Loucy (cell line): ENCODE data around the gene SHROOM4.

Experiments used
- H2AFZ ChIP-seq: fragments of 200-600 bp; sonication (generic); 2 replicates; pipeline ENCODE4 v1.6.0; 2016; ENCODE audit warnings: antibody characterized with exemption, mild to moderate bottlenecking, low read length, moderate library complexity
- H3F3A ChIP-seq: fragments of 200-600 bp; 2 replicates; pipeline ENCODE4 v1.6.0; 2016; ENCODE audit warnings: antibody characterized with exemption, low read depth, mild to moderate bottlenecking
- H3K27me3 ChIP-seq: fragments of 200-600 bp; sonication (generic); 2 replicates; pipeline ENCODE4 v1.6.1; 2014; ENCODE audit warnings: low read length, mild to moderate bottlenecking; ENCODE audit not compliant: insufficient read depth, poor library complexity, severe bottlenecking
- H3K36me3 ChIP-seq: fragments of 200-600 bp; sonication (generic); 2 replicates; pipeline ENCODE4 v1.6.1; 2016; ENCODE audit warnings: low read length; ENCODE audit not compliant: insufficient read depth
- H3K4me1 ChIP-seq: fragments of 200-600 bp; sonication (generic); 2 replicates; pipeline ENCODE4 v1.5.1; 2014; ENCODE audit warnings: low read length, mild to moderate bottlenecking; ENCODE audit not compliant: insufficient read depth, poor library complexity, severe bottlenecking
- H3K4me2 ChIP-seq: fragments of 200-600 bp; sonication (generic); 2 replicates; pipeline ENCODE4 v1.6.0; 2014; ENCODE audit warnings: antibody characterized with exemption, low read length, low read depth, mild to moderate bottlenecking; ENCODE audit not compliant: poor library complexity, severe bottlenecking
- H3K4me3 ChIP-seq: fragments of 200-600 bp; sonication (generic); 2 replicates; pipeline ENCODE4 v1.5.1; 2014; ENCODE audit warnings: low read length, mild to moderate bottlenecking, mixed read lengths; ENCODE audit not compliant: poor library complexity, severe bottlenecking
- H3K79me2 ChIP-seq: fragments of 200-600 bp; sonication (generic); 2 replicates; pipeline ENCODE4 v1.6.1; 2014; ENCODE audit warnings: low read length; ENCODE audit not compliant: insufficient read depth
- H3K9ac ChIP-seq: fragments of 200-600 bp; sonication (generic); 2 replicates; pipeline ENCODE4 v1.6.0; 2014; ENCODE audit warnings: mild to moderate bottlenecking, low read depth, low read length, moderate library complexity; ENCODE audit not compliant: poor library complexity, severe bottlenecking
- H3K9me2 ChIP-seq: fragments of 200-600 bp; sonication (generic); replicated peaks from 2 replicates; pipeline ENCODE4 v1.6.1; 2016; ENCODE audit warnings: low read depth, low read length, mixed read lengths
- H3K9me3 ChIP-seq: fragments of 200-600 bp; sonication (generic); 2 replicates; pipeline ENCODE4 v1.6.1; 2014; ENCODE audit warnings: mild to moderate bottlenecking, antibody characterized with exemption, low read length, low read depth; ENCODE audit not compliant: insufficient read depth
- H4K20me1 ChIP-seq: fragments of 200-600 bp; sonication (generic); 2 replicates; pipeline ENCODE4 v1.6.0; 2014; ENCODE audit warnings: antibody characterized with exemption, low read length, mild to moderate bottlenecking; ENCODE audit not compliant: insufficient read depth, poor library complexity, severe bottlenecking
- EZH2phosphoT487 ChIP-seq: fragments of 200-600 bp; IDR thresholded peaks from 2 replicates; pipeline ENCODE4 v1.6.1; 2018; ENCODE audit warnings: antibody characterized with exemption, mild to moderate bottlenecking, moderate library complexity, borderline replicate concordance
- TF ChIP-seq, protein P1 (sequence below): fragments of 200-600 bp; sonication (generic); conservative IDR thresholded peaks from 2 replicates; pipeline ENCODE4 v1.5.1; 2014; ENCODE audit warnings: mild to moderate bottlenecking, antibody characterized with exemption, low read length

SHROOM4 gene

DNA sequence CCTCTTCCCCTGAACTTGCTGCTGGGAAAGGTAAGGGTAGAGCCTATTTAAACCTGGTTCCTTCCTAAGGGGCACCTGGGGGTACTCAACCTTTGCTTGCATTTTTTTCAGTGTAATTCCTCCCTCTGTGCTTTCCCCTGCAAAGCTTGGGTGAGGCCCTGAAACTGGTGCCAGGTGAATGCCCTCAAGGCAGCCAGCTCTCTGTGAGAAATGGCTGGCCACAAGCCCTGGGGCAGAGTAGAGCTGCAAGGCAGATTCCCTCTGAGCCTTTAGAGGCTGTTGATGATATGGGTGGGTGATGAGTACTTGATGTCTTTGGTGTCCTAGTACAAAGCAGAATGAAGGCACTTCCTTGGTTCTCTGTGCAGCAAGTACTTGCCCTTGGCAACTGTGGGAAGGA lies 217.9 kb downstream of the SHROOM4 start:
- no peaks in the 10 kb centered on the region for H3K9me2 ChIP-seq

DNA sequence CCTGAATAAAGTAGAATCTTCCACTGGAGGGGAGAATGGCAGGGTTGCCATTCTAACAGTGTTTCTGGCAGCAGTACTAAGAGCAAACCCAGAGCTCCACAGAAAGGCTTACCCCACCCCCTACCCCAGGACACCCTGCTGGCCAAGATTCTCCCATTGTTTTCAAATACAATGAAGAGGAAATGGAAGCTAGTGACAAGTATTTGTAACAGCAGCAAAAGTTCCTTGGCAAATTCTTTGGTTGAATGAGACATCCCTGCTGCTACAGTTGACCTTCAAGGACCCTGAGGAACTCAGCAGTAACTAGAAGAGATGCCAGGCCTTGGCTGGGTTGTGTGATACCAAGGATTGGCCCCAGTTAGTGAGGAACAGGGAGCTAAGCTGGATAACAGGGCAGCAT lies 219.2 kb downstream of the SHROOM4 start:
- Histone ChIP-seq H3F3A (no peaks in the 10 kb centered on the region), H3K79me2 (no peaks in the 10 kb centered on the region), H3K36me3 (no peaks in the 10 kb centered on the region), H3K27me3 (no peaks in the 10 kb centered on the region), H3K4me2 (no peak overlapping the region), H4K20me1 (no peaks in the 10 kb centered on the region), H3K9ac (no peak overlapping the region), H3K9me3 (no peaks in the 10 kb centered on the region), H3K4me3 (no peak overlapping the region), H3K9me2 (no peaks in the 10 kb centered on the region), H3K4me1 (no peaks in the 10 kb centered on the region), H2AFZ (no peak overlapping the region)
- TF ChIP-seq EZH2phosphoT487 = no peak
- TF ChIP-seq, protein P1, sequence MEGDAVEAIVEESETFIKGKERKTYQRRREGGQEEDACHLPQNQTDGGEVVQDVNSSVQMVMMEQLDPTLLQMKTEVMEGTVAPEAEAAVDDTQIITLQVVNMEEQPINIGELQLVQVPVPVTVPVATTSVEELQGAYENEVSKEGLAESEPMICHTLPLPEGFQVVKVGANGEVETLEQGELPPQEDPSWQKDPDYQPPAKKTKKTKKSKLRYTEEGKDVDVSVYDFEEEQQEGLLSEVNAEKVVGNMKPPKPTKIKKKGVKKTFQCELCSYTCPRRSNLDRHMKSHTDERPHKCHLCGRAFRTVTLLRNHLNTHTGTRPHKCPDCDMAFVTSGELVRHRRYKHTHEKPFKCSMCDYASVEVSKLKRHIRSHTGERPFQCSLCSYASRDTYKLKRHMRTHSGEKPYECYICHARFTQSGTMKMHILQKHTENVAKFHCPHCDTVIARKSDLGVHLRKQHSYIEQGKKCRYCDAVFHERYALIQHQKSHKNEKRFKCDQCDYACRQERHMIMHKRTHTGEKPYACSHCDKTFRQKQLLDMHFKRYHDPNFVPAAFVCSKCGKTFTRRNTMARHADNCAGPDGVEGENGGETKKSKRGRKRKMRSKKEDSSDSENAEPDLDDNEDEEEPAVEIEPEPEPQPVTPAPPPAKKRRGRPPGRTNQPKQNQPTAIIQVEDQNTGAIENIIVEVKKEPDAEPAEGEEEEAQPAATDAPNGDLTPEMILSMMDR = no peak

More for the DNA sequence above, 217.9 kb downstream of the SHROOM4 start:
- TF ChIP-seq, protein P1 = no peak
- TF ChIP-seq EZH2phosphoT487 = no peak
- Histone ChIP-seq H3K27me3 (no peaks in the 10 kb centered on the region), H3K4me3 (no peak overlapping the region), H3K79me2 (no peaks in the 10 kb centered on the region), H3K4me1 (no peaks in the 10 kb centered on the region), H4K20me1 (no peaks in the 10 kb centered on the region), H3F3A (no peaks in the 10 kb centered on the region), H3K4me2 (no peak overlapping the region), H3K36me3 (no peaks in the 10 kb centered on the region), H3K9me3 (no peaks in the 10 kb centered on the region), H3K9ac (no peak overlapping the region), H2AFZ (no peak overlapping the region)

DNA sequence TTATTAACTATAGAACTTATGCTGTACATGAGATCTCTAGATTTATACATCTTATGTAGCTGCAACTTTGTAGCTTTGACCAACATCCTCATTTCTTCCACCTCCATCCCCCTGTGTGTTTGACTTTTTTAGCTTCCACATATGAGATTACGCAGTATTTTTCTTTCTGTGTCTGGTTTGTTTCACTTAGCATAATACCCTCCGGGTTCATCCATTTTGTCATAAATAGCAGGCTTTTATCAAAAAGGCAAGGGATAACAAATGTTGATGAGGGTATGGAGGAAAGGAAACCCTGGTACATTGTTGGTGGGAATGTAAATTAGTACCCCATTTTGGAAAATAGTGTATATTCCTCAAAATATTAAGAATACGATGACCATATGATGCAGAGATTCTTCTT lies 227.0 kb downstream of the SHROOM4 start:
- H2AFZ ChIP-seq = no peak overlapping the region
- no peak overlapping the region for H3K9ac ChIP-seq
- no peaks in the 10 kb centered on the region for H3K27me3 ChIP-seq
- H3K9me2 ChIP-seq = no peaks in the 10 kb centered on the region
- no peaks in the 10 kb centered on the region for H3K79me2 ChIP-seq
- no peaks in the 10 kb centered on the region for H3K9me3 ChIP-seq
- no peaks in the 10 kb centered on the region for H3K4me1 ChIP-seq
- no peak overlapping the region for H3K4me3 ChIP-seq
- TF ChIP-seq EZH2phosphoT487 = no peak
- TF ChIP-seq, protein P1 = no peak
- no peaks in the 10 kb centered on the region for H3F3A ChIP-seq
- no peak overlapping the region for H3K4me2 ChIP-seq
- H3K36me3 ChIP-seq = no peaks in the 10 kb centered on the region
- no peaks in the 10 kb centered on the region for H4K20me1 ChIP-seq
